Small intestine (tissue), 7 donors: ENCODE measurements around the gene PIP4K2C. TPM values are rescaled to one million over a fixed set of nuclear protein-coding genes. Genes with fewer than 3 reads are reported as not detected.
"Not testable (repeated sequence)": the region's sequence is repeated elsewhere in the genome, so short reads cannot be mapped to it uniquely, and the experiment has no call there.

Experiments
- DNase-seq, 2 donors: peaks; one replicate each; pipeline versions ENCODE4 v3.0.0 to v3.0.0-alpha.2; 2013
- FAIRE-seq: peaks from 2 replicates; lab custom pipeline; 2012; peaks lifted over from hg19 to GRCh38; lab: Jason Lieb, UNC
- H3K27ac ChIP-seq, 3 donors: one replicate each; pipeline ENCODE4 v1.5.1; 2013; ENCODE audit warnings: low read length in 2 of 3, mild to moderate bottlenecking in 2 of 3, control low read depth in 1 of 3, inconsistent platforms in 1 of 3, low read depth in 1 of 3, moderate library complexity in 1 of 3
- H3K27me3 ChIP-seq, 3 donors: one replicate each; pipeline ENCODE4 v1.6.1; 2013; ENCODE audit warnings: low read length in 3 of 3, inconsistent platforms in 1 of 3; ENCODE audit not compliant: control insufficient read depth in 3 of 3, insufficient read depth in 3 of 3
- H3K36me3 ChIP-seq, 3 donors: one replicate each; pipeline ENCODE4 v1.6.1; 2013; ENCODE audit warnings: low read length in 3 of 3, inconsistent platforms in 1 of 3, low read depth in 1 of 3, mild to moderate bottlenecking in 1 of 3, moderate library complexity in 1 of 3; ENCODE audit not compliant: control insufficient read depth in 3 of 3, insufficient read depth in 2 of 3
- H3K4me1 ChIP-seq, 3 donors: one replicate each; pipeline ENCODE4 v1.6.1; 2013; ENCODE audit warnings: low read length in 2 of 3, inconsistent platforms in 1 of 3, low read depth in 1 of 3, mild to moderate bottlenecking in 1 of 3, moderate library complexity in 1 of 3; ENCODE audit not compliant: control insufficient read depth in 3 of 3, insufficient read depth in 2 of 3
- H3K4me3 ChIP-seq, 3 donors: one replicate each; pipeline ENCODE4 v1.5.1; 2013; ENCODE audit warnings: low read length in 3 of 3, control low read depth in 1 of 3, inconsistent platforms in 1 of 3, low read depth in 1 of 3, mild to moderate bottlenecking in 1 of 3, moderate library complexity in 1 of 3
- H3K9me3 ChIP-seq, 2 donors: one replicate each; pipeline ENCODE4 v1.6.1; 2013; ENCODE audit warnings: low read depth in 1 of 2, low read length in 1 of 2; ENCODE audit not compliant: control insufficient read depth in 2 of 2, insufficient read depth in 1 of 2
- WGBS, 3 donors: extraction: QIAGEN DNeasy Blood & Tissue Kit; methylation state at CpG; one replicate each; pipeline ENCODE4 v1.1.7; 2013; 5-methylcytosine and 5-hydroxymethylcytosine counted together
- polyA plus RNA-seq, 4 donors: library from polyadenylated mRNA; stranded (reverse) in 3 of 4; unstranded in 1 of 4; fragments of 200-250 nt in 3 of 4; fragments of 120-200 nt in 1 of 4; gene quantifications; one replicate each; pipeline versions ENCODE4 v1.2.1 to v1.2.3, GENCODE V29; 2013
- donor health status: healthy with polysubstance abuse.
- donor health status: control.
- donor health status: control.
- donor health status: Bipolar disorder and iron deficiency.
- donor health status: healthy.

PIP4K2C gene
- polyA plus RNA-seq, 4 donors = 16.1 to 26.4 (median 17.8) TPM

DNA sequence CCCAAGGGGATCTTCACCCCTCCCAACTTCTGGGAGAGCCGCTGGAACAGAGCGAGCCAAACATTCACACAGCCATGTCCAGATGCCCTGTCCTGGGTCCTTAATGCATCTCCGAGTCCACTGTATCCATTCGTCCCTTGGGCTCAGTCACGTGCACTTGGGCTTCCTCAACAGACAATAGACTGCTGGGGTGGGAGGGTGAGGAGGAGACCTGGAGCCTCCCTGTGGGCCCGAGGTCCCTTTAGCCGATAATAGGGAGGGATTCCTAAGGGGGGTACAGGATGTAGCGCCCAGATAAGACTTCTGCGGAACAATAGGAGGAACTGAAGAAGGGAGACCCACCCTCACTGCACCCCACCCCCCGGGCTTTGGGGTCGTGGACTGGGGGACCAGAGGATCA is 26.9 kb downstream of the PIP4K2C start:
- DNase-seq = no peak
- H3K27me3 ChIP-seq = peaks cover 0 to 100% (median 40%) of the 10 kb centered on the region in 3 donors
- H3K27ac ChIP-seq = no peak overlapping the region
- WGBS, 3 donors = 45 to 48% (median 46%) methylated on average over 11 of the region's 11 CpGs
- peaks cover 0 to 9% (median 0%) of the 10 kb centered on the region in 3 donors for H3K36me3 ChIP-seq
- H3K4me3 ChIP-seq = no peak overlapping the region
- no peak for FAIRE-seq
- H3K4me1 ChIP-seq = peaks cover 0 to 19% (median 0%) of the 10 kb centered on the region in 3 donors
- H3K9me3 ChIP-seq = no peaks in the 10 kb centered on the region

DNA sequence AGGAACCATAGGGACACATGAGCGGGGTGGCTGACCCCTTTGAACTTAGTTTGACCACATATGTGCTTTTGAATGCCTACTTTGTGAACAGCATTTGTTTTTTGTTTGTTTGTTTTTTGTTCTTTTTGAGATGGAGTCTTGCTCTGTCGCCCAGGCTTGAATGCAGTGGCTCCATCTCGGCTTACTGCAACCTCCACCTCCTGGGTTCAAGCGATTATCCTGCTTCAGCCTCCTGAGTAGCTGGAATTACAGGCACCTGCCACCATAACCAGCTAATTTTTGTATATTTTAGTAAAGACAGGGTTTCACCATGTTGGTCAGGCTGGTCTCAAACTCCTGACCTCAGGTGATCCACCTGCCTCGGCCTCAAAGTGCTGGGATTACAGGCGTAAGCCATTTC is 27.4 kb downstream of the PIP4K2C start:
- not testable (repeated sequence) for H3K36me3 ChIP-seq, H3K4me3 ChIP-seq, DNase-seq, H3K27ac ChIP-seq, H3K9me3 ChIP-seq, FAIRE-seq
- WGBS, 3 donors = 90 to 93% (median 92%) methylated on average over 6 of the region's 6 CpGs
- Histone ChIP-seq H3K4me1 (peaks cover 0 to 19% (median 0%) of the 10 kb centered on the region in 3 donors), H3K27me3 (peaks cover 0 to 99% (median 38%) of the 10 kb centered on the region in 3 donors)

DNA sequence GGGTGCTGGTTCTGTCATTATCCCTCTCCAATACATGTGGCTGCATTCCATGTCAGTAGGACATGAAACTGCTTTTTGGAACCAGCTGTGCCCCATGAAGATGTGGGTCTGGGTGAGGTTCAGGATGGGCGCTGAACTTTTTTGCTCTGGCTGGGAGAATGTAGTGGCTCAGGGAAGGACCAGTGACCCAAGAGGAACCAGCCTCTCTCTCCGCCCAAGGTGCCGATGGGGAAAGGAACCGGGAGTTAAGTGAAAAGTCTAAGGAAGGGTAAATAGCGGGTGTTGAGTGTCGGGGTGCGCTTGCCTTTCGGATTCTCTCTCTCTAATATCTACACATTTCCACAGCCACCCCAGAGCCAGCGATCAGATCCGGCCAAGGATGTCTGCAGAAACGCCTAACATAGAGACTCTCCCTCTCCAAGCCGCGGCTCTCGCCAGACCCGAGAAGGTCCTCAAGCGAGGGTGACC is 28.0 kb downstream of the PIP4K2C start:
- FAIRE-seq = no peak
- H3K4me3 ChIP-seq = no peak overlapping the region
- peaks cover 0 to 9% (median 0%) of the 10 kb centered on the region in 3 donors for H3K36me3 ChIP-seq
- DNase-seq = no peak
- WGBS, 3 donors = 36 to 46% (median 41%) methylated on average over 16 of the region's 16 CpGs
- H3K27me3 ChIP-seq = peaks cover 0 to 99% (median 43%) of the 10 kb centered on the region in 3 donors
- H3K9me3 ChIP-seq = no peaks in the 10 kb centered on the region
- peaks cover 0 to 19% (median 0%) of the 10 kb centered on the region in 3 donors for H3K4me1 ChIP-seq
- H3K27ac ChIP-seq = no peak overlapping the region

DNA sequence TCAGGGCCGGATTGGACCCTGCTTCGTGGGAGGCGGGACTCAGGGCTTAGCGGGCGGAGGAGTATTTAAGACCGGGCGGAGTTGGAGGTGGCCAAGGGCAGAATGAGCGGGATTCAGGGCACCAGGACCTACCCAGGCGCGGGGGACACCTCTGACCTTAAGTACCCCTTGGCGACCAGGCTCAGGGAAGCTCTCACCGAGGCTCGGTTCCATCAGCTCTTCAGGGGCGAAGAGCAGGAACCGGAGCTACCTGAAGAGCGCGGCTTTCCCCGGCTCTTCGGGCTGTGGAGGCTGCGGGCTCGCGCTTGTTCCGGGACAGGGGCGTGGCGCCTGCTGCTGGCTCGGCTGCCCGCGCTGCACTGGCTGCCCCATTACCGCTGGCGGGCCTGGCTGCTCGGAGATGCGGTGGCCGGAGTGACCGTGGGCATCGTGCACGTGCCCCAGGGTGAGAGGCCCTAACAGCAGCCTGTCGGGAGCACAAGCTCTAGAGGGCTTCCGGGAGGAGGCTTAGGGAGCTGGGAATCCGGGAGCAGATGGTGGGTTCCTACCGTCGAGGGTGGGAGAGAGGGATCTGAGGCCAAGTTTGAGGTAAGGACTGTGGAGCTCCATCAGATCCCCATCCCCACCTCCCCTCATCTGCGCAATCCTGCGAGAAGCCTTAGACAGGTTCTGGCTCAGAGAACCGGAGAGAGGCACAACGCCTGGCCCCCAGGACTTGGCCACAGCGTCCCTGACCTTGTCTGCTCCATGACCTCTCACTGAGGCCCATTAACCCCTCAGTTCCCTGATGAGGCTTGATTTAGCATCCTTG is 28.6 kb downstream of the PIP4K2C start:
- FAIRE-seq (no peak), DNase-seq (peak; percentile 35 to 57)
- Histone ChIP-seq H3K4me1 (peaks cover 0 to 19% (median 0%) of the 10 kb centered on the region in 3 donors), H3K36me3 (peaks cover 0 to 4% (median 0%) of the 10 kb centered on the region in 3 donors), H3K4me3 (no peak overlapping the region), H3K27ac (no peak overlapping the region), H3K27me3 (peaks cover 0 to 99% (median 44%) of the 10 kb centered on the region in 3 donors), H3K9me3 (no peaks in the 10 kb centered on the region)
- WGBS, 3 donors = 7 to 24% (median 15%) methylated on average over 38 to 46 of the region's 46 CpGs

DNA sequence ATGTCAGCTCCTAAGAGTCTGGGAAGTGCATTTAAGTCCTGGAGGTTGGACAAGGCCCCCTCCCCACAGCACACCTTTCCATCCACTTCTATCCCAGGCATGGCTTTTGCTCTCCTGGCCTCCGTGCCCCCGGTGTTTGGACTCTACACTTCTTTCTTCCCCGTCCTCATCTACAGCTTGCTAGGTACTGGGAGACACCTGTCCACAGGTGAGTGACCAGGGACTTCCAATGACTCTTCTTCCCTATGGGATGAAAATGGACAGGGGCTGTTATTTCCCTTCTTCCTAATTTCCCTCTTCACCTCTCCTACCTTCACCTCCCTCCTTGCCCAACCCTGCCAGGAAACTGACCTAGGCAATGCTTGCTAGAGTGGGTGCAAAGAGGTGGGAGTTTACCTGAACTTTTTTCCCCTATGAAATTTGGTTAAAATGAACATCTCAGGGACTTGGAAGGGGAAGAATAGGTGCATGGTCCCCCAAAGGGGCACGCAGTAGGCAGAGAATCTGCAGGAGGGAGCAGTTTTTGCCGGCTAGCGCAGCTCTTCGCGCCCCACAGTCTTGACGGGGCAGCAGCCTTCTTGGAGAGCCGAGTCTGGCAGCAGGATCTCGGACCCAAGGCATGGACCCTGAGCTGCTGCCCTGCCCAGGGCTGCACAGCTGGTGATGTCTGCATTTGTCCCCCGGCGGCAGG is 29.4 kb downstream of the PIP4K2C start:
- no peaks in the 10 kb centered on the region for H3K9me3 ChIP-seq
- WGBS, 3 donors = 14 to 24% (median 19%) methylated on average over 13 of the region's 13 CpGs
- FAIRE-seq (no peak), DNase-seq (no peak)
- H3K27ac ChIP-seq = no peak overlapping the region
- peaks cover 0 to 4% (median 0%) of the 10 kb centered on the region in 3 donors for H3K36me3 ChIP-seq
- H3K27me3 ChIP-seq = peaks cover 0 to 99% (median 48%) of the 10 kb centered on the region in 3 donors
- no peak overlapping the region for H3K4me3 ChIP-seq
- peaks cover 0 to 19% (median 0%) of the 10 kb centered on the region in 3 donors for H3K4me1 ChIP-seq

DNA sequence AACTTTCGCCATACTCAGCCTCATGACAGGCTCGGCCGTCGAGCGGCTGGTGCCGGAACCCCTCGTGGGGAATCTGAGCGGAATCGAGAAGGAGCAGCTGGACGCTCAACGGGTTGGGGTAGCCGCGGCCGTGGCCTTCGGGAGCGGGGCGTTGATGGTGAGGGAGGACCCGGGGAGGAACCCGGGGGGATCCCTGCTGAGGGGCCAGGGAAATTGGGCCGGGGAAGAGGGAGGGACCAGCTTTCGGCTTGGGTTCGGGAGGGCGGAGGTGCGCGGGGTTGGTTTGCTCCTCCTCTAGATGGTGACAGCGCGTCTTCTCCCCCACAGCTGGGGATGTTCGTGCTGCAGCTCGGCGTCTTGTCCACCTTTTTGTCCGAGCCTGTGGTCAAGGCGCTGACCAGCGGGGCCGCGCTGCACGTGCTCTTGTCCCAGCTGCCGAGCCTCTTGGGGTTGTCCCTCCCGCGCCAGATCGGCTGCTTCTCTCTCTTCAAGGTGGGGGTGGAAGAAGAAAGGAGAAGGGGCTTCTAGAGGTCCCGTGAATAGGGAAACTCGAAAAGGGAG is 30.0 kb downstream of the PIP4K2C start:
- H3K9me3 ChIP-seq = no peaks in the 10 kb centered on the region
- FAIRE-seq (no peak), DNase-seq (peak in 1 of 2 donors; percentile 42)
- H3K27me3 ChIP-seq = peaks cover 0 to 99% (median 53%) of the 10 kb centered on the region in 3 donors
- H3K27ac ChIP-seq = no peak overlapping the region
- peaks cover 0 to 19% (median 0%) of the 10 kb centered on the region in 3 donors for H3K4me1 ChIP-seq
- 3 to 5% (median 5%) methylated on average over 39 to 42 of the region's 42 CpGs for WGBS, 3 donors
- H3K4me3 ChIP-seq = peak overlapping the region in 1 of 3 donors; percentile 30
- H3K36me3 ChIP-seq = peaks cover 0 to 2% (median 0%) of the 10 kb centered on the region in 3 donors

DNA sequence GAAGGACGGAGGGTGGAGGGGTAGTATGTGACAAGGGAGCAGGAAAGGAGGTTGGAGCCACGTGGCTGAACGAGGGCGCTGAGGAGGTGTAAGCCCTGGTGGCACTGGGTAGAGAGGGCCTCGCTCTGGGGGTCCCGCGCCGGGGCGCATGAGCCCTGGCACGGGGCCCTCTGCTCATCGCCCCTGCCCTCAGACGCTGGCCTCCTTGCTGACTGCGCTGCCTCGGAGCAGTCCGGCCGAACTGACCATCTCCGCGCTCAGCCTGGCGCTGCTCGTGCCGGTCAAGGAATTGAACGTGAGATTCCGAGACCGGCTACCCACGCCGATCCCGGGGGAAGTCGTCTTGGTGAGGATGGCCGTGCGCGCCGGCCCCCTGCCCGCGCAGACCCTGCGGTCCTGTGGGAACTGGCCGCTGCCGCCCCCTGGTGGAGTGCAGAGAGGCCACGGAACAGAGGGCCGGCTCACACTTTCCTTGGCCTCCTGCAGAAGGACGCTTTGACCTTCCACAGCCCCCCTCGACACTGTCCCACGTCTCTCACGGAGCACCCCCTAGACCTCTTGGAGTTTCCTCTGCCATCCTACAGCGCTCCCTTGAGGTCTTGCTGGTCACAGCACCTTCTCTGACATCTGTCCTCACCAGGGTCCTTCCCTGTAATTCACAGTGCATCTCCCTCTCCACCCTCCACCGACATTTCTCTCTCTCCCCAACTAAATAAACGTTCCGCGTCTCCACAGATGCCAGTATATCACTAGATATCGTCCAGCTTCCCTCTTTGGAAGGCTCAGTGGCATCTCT is 30.7 kb downstream of the PIP4K2C start:
- 1 to 5% (median 3%) methylated on average over 41 to 49 of the region's 49 CpGs for WGBS, 3 donors
- Histone ChIP-seq H3K36me3 (no peaks in the 10 kb centered on the region), H3K4me3 (peak overlapping the region in 2 of 3 donors; percentile 6 to 30), H3K27me3 (peaks cover 3 to 99% (median 60%) of the 10 kb centered on the region in 3 donors), H3K27ac (no peak overlapping the region), H3K4me1 (peaks cover 0 to 19% (median 0%) of the 10 kb centered on the region in 3 donors), H3K9me3 (no peaks in the 10 kb centered on the region)
- FAIRE-seq = no peak
- DNase-seq = peak; percentile 15 to 68
